H9 (cell line): ENCODE results near the gene NOVA2. TPM values are rescaled to one million over a fixed set of nuclear protein-coding genes. Genes with fewer than 3 reads are reported as not detected.

Experiments
- DNase-seq: peaks from one replicate; pipeline ENCODE4 v3.0.0-alpha.2; 2017
- H2AFZ ChIP-seq: one replicate; pipeline ENCODE4 v1.6.1; 2013; ENCODE audit warnings: mild to moderate bottlenecking, low read length, control low read depth, moderate library complexity
- H2AK5ac ChIP-seq: 2 replicates; pipeline ENCODE4 v1.6.1; 2013; ENCODE audit warnings: low read length, control low read depth, mixed read lengths; ENCODE audit not compliant: insufficient read length
- H2BK120ac ChIP-seq: one replicate; pipeline ENCODE4 v1.6.1; 2013; ENCODE audit warnings: low read depth, mild to moderate bottlenecking, low read length, control low read depth, inconsistent platforms; ENCODE audit not compliant: poor library complexity, severe bottlenecking
- H2BK12ac ChIP-seq: 2 replicates; pipeline ENCODE4 v1.6.1; 2013; ENCODE audit warnings: low read length, control low read depth, mixed read lengths, low read depth; ENCODE audit not compliant: insufficient read length
- H2BK15ac ChIP-seq: 2 replicates; pipeline ENCODE4 v1.6.1; 2013; ENCODE audit warnings: low read depth, low read length, control low read depth
- H2BK20ac ChIP-seq: one replicate; pipeline ENCODE4 v1.6.1; 2013; ENCODE audit warnings: low read depth, mild to moderate bottlenecking, low read length, control low read depth, inconsistent platforms; ENCODE audit not compliant: poor library complexity, severe bottlenecking
- H2BK5ac ChIP-seq: 2 replicates; pipeline ENCODE4 v1.6.1; 2013; ENCODE audit warnings: low read length, control low read depth, mixed read lengths; ENCODE audit not compliant: insufficient read length
- H3K14ac ChIP-seq: 2 replicates; pipeline ENCODE4 v1.6.1; 2013; ENCODE audit warnings: low read length, control low read depth; ENCODE audit not compliant: insufficient read depth
- H3K18ac ChIP-seq: 2 replicates; pipeline ENCODE4 v1.6.1; 2013; ENCODE audit warnings: low read depth, mild to moderate bottlenecking, mixed read lengths, low read length, control low read depth; ENCODE audit not compliant: insufficient read length
- H3K23ac ChIP-seq: 2 replicates; pipeline ENCODE4 v1.6.1; 2013; ENCODE audit warnings: low read length, control low read depth, mixed read lengths, low read depth; ENCODE audit not compliant: insufficient read length
- H3K23me2 ChIP-seq: 2 replicates; pipeline ENCODE4 v1.6.1; 2013; ENCODE audit warnings: low read depth, mild to moderate bottlenecking, mixed read lengths, low read length, control low read depth; ENCODE audit not compliant: insufficient read length, poor library complexity, severe bottlenecking
- H3K27ac ChIP-seq: 2 replicates; pipeline ENCODE4 v1.5.1; 2013; ENCODE audit warnings: low read length, control low read depth, mixed read lengths, low read depth; ENCODE audit not compliant: insufficient read length
- H3K27me3 ChIP-seq: 2 replicates; pipeline ENCODE4 v1.6.1; 2013; ENCODE audit warnings: low read length, control low read depth, inconsistent platforms; ENCODE audit not compliant: insufficient read depth
- H3K4ac ChIP-seq: 2 replicates; pipeline ENCODE4 v1.6.1; 2013; ENCODE audit warnings: low read depth, mild to moderate bottlenecking, control low read depth, inconsistent platforms, low read length, moderate library complexity
- H3K4me1 ChIP-seq: 2 replicates; pipeline ENCODE4 v1.6.1; 2013; ENCODE audit warnings: low read length, control low read depth, inconsistent platforms; ENCODE audit not compliant: insufficient read depth
- H3K4me2 ChIP-seq: 2 replicates; pipeline ENCODE4 v1.6.1; 2013; ENCODE audit warnings: low read length, control low read depth, mixed read lengths; ENCODE audit not compliant: insufficient read length, insufficient read depth
- H3K56ac ChIP-seq: 2 replicates; pipeline ENCODE4 v1.6.1; 2013; ENCODE audit warnings: low read depth, mild to moderate bottlenecking, mixed read lengths, low read length, control low read depth; ENCODE audit not compliant: insufficient read length
- H3K79me1 ChIP-seq: 2 replicates; pipeline ENCODE4 v1.6.1; 2013; ENCODE audit warnings: low read depth, mild to moderate bottlenecking, moderate library complexity, low read length, control low read depth, inconsistent platforms; ENCODE audit not compliant: insufficient read depth, poor library complexity, severe bottlenecking
- H3K79me2 ChIP-seq: 2 replicates; pipeline ENCODE4 v1.6.1; 2013; ENCODE audit warnings: low read length, control low read depth, inconsistent platforms; ENCODE audit not compliant: insufficient read depth
- H3K9ac ChIP-seq: 2 replicates; pipeline ENCODE4 v1.6.1; 2013; ENCODE audit warnings: low read length, control low read depth, mixed read lengths; ENCODE audit not compliant: insufficient read length; ENCODE audit errors: extremely low read depth
- H3K9me3 ChIP-seq: one replicate; pipeline ENCODE4 v1.6.1; 2013; ENCODE audit warnings: low read depth, low read length, inconsistent platforms; ENCODE audit not compliant: control insufficient read depth
- H3T11ph ChIP-seq: one replicate; pipeline ENCODE4 v1.6.1; 2013; ENCODE audit warnings: mild to moderate bottlenecking, low read length, control low read depth, inconsistent platforms
- H4K20me1 ChIP-seq: one replicate; pipeline ENCODE4 v1.6.1; 2013; ENCODE audit not compliant: control insufficient read depth, insufficient read length, insufficient read depth
- H4K5ac ChIP-seq: 2 replicates; pipeline ENCODE4 v1.6.1; 2013; ENCODE audit warnings: low read depth, mild to moderate bottlenecking, mixed read lengths, low read length, control low read depth; ENCODE audit not compliant: insufficient read length
- H4K8ac ChIP-seq: replicated peaks from 2 replicates; pipeline ENCODE4 v1.6.1; 2013; ENCODE audit warnings: low read length, control low read depth, mixed read lengths, low read depth; ENCODE audit not compliant: insufficient read length
- H4K91ac ChIP-seq: 2 replicates; pipeline ENCODE4 v1.6.1; 2013; ENCODE audit warnings: low read depth, mild to moderate bottlenecking, moderate library complexity, mixed read lengths, low read length, control low read depth; ENCODE audit not compliant: insufficient read length
- H3K27ac Mint-ChIP-seq, 3 experiments: 2 replicates in 2 of 3; 3 replicates in 1 of 3; pipeline ENCODE4 v1.8.0; 2020 to 2021; ENCODE audit warnings: mixed read lengths in 3 of 3, mild to moderate bottlenecking in 1 of 3, moderate library complexity in 1 of 3
- H3K27me3 Mint-ChIP-seq: 2 replicates; pipeline ENCODE4 v1.8.0; 2021; ENCODE audit warnings: low read depth, mild to moderate bottlenecking, moderate library complexity, mixed read lengths
- H3K36me3 Mint-ChIP-seq, 3 experiments: 2 replicates in 2 of 3; 3 replicates in 1 of 3; pipeline ENCODE4 v1.8.0; 2020 to 2021; ENCODE audit warnings: low read depth in 3 of 3, mixed read lengths in 3 of 3; ENCODE audit not compliant: insufficient read depth in 1 of 3
- H3K4me1 Mint-ChIP-seq, 2 experiments: 2 replicates each; pipeline ENCODE4 v1.8.0; 2020; ENCODE audit warnings: mixed read lengths in 2 of 2
- H3K4me3 Mint-ChIP-seq, 2 experiments: 2 replicates in 1 of 2; 3 replicates in 1 of 2; pipeline ENCODE4 v1.8.0; 2020 to 2021; ENCODE audit warnings: mild to moderate bottlenecking in 2 of 2, mixed read lengths in 2 of 2, moderate library complexity in 1 of 2
- H3K9me3 Mint-ChIP-seq, 2 experiments: 2 replicates in 1 of 2; 3 replicates in 1 of 2; pipeline ENCODE4 v1.8.0; 2020; ENCODE audit warnings: mild to moderate bottlenecking in 2 of 2, mixed read lengths in 2 of 2, moderate library complexity in 1 of 2
- WGBS: extraction: QIAGEN DNeasy Blood & Tissue Kit; methylation state at CpG from one replicate; pipeline ENCODE4 v1.1.7; 2013; ENCODE audit warnings: missing lambda C conversion rate, low lambda C conversion rate, mixed read lengths; ENCODE audit not compliant: insufficient read length; ENCODE audit errors: extremely low coverage; 5-methylcytosine and 5-hydroxymethylcytosine counted together
- total RNA-seq: library from RNA; stranded (reverse); gene quantifications from 2 replicates; pipeline ENCODE4 v1.2.1, GENCODE V29; 2021
- TF ChIP-seq, protein P1 (sequence below): fragments of 200-600 bp; sonication (generic); conservative IDR thresholded peaks from 3 replicates; pipeline ENCODE4 v1.8.0; 2021; ENCODE audit warnings: antibody characterized with exemption, mild to moderate bottlenecking

NOVA2 gene
- total RNA-seq, 1 experiment from 2014 or later: 8.8 TPM

DNA sequence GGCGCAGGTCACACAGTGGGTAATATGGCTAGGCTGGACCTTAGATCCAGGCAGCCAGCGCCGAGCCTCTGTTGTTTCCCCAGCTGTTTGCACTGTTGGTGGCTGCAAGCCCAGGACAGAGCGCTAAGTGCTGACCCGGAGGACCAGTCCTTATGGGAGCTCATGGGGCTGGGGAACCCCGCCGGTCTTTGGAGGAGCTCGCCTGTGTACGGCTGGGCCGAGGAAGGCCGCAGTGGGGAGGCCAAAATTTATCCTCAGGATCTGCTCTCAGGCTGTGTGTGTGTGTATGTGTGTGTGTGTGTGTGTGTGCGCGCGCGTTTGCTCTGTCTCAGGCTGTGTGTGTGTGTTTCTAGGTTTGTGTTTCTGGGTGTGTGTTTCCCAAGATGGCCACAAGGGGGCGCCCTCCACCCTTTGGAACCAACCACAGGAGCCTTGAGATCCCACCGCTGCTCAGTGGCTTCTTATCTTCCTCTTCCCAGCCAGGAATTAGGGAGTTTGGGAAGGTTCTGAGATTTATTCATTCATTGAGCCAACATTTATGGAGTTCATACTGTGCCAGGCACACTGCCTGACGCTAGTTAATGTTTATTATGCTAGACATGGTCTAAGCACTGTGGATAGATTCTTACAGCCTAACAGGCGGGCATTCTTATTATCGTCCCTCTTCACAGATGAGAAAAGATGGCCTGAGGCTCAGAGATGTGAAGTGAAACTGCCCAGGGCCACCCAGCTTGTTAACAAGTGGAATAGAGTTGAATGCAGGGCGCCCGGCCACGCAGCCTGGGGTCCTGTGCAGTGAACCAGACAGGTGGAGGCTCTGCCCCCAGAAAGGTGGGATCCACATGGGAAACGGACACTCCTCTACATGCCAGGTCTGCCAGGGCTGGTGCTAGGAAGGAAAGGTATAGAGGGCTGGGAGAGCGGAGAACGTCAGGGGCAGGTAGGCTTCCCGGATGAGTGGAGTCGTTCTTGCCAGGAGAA is 36.2 kb upstream of the NOVA2 start:
- no peaks in the 10 kb centered on the region for H4K20me1 ChIP-seq
- no peaks in the 10 kb centered on the region; the same call in 1 of the 2 replicates for H3K27me3 ChIP-seq
- H3K14ac ChIP-seq: no peak overlapping the region; the same call in 1 of the 2 replicates
- H3K9me3 ChIP-seq: no peaks in the 10 kb centered on the region
- H2BK5ac ChIP-seq: no peak overlapping the region
- Mint-ChIP-seq H3K27me3 (peaks cover 13% of the 10 kb centered on the region), H3K27ac (peak overlapping the region in 1 of 3 experiments; percentile 65; a peak in 1 of 7 replicates), H3K4me1 (peaks cover 5 to 10% of the 10 kb centered on the region in 2 experiments), H3K4me3 (peak overlapping the region in 1 of 2 experiments; percentile 35; a peak in 1 of 5 replicates), H3K9me3 (no peaks in the 10 kb centered on the region; a peak in 1 of 5 replicates), H3K36me3 (peaks cover 19 to 44% (median 25%) of the 10 kb centered on the region in 3 experiments)
- H3K23ac ChIP-seq: no peak overlapping the region
- no peaks in the 10 kb centered on the region for H3K4me1 ChIP-seq
- H3K79me2 ChIP-seq: no peaks in the 10 kb centered on the region
- TF ChIP-seq, protein P1, sequence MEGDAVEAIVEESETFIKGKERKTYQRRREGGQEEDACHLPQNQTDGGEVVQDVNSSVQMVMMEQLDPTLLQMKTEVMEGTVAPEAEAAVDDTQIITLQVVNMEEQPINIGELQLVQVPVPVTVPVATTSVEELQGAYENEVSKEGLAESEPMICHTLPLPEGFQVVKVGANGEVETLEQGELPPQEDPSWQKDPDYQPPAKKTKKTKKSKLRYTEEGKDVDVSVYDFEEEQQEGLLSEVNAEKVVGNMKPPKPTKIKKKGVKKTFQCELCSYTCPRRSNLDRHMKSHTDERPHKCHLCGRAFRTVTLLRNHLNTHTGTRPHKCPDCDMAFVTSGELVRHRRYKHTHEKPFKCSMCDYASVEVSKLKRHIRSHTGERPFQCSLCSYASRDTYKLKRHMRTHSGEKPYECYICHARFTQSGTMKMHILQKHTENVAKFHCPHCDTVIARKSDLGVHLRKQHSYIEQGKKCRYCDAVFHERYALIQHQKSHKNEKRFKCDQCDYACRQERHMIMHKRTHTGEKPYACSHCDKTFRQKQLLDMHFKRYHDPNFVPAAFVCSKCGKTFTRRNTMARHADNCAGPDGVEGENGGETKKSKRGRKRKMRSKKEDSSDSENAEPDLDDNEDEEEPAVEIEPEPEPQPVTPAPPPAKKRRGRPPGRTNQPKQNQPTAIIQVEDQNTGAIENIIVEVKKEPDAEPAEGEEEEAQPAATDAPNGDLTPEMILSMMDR: peak; percentile 89
- no peaks in the 10 kb centered on the region for H3K79me1 ChIP-seq
- H3K27ac ChIP-seq: no peak overlapping the region
- peak; percentile 86 for DNase-seq
- no peak overlapping the region for H2AK5ac ChIP-seq
- H3K18ac ChIP-seq: no peak overlapping the region
- H2BK120ac ChIP-seq: no peak overlapping the region
- no peak overlapping the region for H2AFZ ChIP-seq
- H2BK12ac ChIP-seq: no peak overlapping the region
- H4K5ac ChIP-seq: no peak overlapping the region
- H3K4me2 ChIP-seq: no peak overlapping the region
- no CpG with 5 or more reads among the region's 28 CpGs for WGBS
- H2BK20ac ChIP-seq: no peak overlapping the region
- no peak overlapping the region for H3K9ac ChIP-seq
- no peak overlapping the region for H2BK15ac ChIP-seq
- H4K91ac ChIP-seq: no peak overlapping the region
- peaks cover 3% of the 10 kb centered on the region for H3K23me2 ChIP-seq
- H3K56ac ChIP-seq: no peak overlapping the region
- no peak overlapping the region for H4K8ac ChIP-seq
- no peak overlapping the region for H3T11ph ChIP-seq
- H3K4ac ChIP-seq: no peak overlapping the region
